ENCODE results near the gene HORMAD2. TPM values are rescaled to one million over a fixed set of nuclear protein-coding genes. Genes with fewer than 3 reads are reported as not detected.

The HORMAD2 gene
- total RNA-seq, 1 experiment from 2014 or later = not detected

DNA sequence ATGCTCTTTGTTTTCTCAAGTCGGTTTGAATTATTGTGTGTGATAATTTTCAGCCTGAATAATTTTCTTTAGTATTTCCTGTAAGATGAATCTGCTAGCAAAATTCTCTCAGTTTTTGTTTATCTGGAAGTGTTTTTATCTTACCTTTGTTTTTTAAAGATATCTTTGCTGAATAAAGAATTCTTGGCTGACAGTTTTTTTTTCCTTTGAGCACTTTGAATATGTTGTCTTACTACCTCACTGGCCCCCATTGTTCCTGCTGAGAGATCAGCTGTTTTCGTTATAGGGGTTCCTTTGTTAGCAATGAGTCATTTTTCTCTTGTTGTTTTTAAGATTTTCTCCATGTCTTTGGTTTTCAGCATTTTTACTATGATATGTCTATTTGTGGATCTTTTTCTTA, 63.0 kb downstream of the HORMAD2 start:
- DNase-seq (ENCODE audit: low spot score) (no peak), ATAC-seq (no peak)
- Mint-ChIP-seq H3K4me1 (no peaks in the 10 kb centered on the region), H3K4me3 (no peak overlapping the region), H3K27me3 (ENCODE audit: low read depth) (no peaks in the 10 kb centered on the region; the same call in none of the 2 replicates), H3K36me3 (peaks cover 7% of the 10 kb centered on the region; the same call in 1 of the 2 replicates), H3K27ac (no peak overlapping the region), H3K9me3 (peaks cover 19% of the 10 kb centered on the region)
- ChIA-PET CTCF (no interaction called here), POLR2A (no interaction called here)
- TF ChIP-seq ATF1 (CRISPR knock-in tag; IDR thresholded peaks at IDR 0.05) = no peak
- TF ChIP-seq SOX15 (CRISPR knock-in tag; IDR thresholded peaks at IDR 0.05) = no peak
- TF ChIP-seq USF2 (CRISPR knock-in tag; IDR thresholded peaks at IDR 0.05) = no peak
- no peak for TF ChIP-seq MLX (CRISPR knock-in tag; IDR thresholded peaks at IDR 0.05)
- TF ChIP-seq E2F1 (CRISPR knock-in tag; IDR thresholded peaks at IDR 0.05) = no peak
- no peak for TF ChIP-seq ZNF425 (CRISPR knock-in tag; conservative IDR thresholded peaks at IDR 0.05)
- no peak for TF ChIP-seq CREM (CRISPR knock-in tag; IDR thresholded peaks at IDR 0.05)
- TF ChIP-seq TCF7 (CRISPR knock-in tag; IDR thresholded peaks at IDR 0.05; ENCODE audit: low read depth) = no peak
- TF ChIP-seq ZSCAN18 (CRISPR knock-in tag; IDR thresholded peaks at IDR 0.05) = no peak

- DNase-seq (ENCODE audit: low spot score) (no peak), ATAC-seq (no peak)
- Mint-ChIP-seq H3K4me3 (no peak overlapping the region), H3K36me3 (peaks cover 7% of the 10 kb centered on the region; the same call in 1 of the 2 replicates), H3K27me3 (ENCODE audit: low read depth) (no peaks in the 10 kb centered on the region; the same call in none of the 2 replicates), H3K9me3 (peaks cover 20% of the 10 kb centered on the region), H3K4me1 (no peaks in the 10 kb centered on the region), H3K27ac (no peak overlapping the region)
- POLR2A ChIA-PET = interaction anchor here (0.6 kb wide), 1 partner anchor 882 kb away, joined by 4 read pairs; no protein-coding TSS in a partner anchor
- TF ChIP-seq NR1H2 (CRISPR knock-in tag; IDR thresholded peaks at IDR 0.05) (no peak), ESRRA (CRISPR knock-in tag; IDR thresholded peaks at IDR 0.05; ENCODE audit: borderline replicate concordance) (no peak)
- CTCF ChIA-PET = interaction anchor here (1.3 kb wide), 1 partner anchor 144 kb away, joined by 3 read pairs; no protein-coding TSS in a partner anchor
Observed at GRCh38 chr22:30144391-30144790, 64.1 kb downstream of the HORMAD2 start.

DNA sequence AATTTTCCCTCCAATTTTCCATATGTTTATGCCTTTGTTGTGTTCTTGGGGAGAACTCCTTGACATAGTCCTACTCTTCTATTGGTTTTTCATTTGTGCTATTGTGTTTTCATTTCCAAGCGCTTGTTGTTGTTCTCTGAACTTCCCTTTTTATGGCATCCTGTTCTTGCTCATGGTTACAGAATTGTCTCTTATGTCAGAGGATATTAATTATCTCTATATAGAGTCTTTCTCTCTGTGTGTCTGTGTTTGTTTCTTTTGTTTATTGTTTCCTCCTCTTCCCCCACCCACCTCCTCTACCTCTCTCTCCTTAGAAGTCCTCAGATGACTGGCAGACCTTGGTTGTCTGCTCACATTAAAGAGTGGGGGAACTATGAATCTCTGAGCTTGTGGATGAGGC, 69.9 kb downstream of the HORMAD2 start:
- Mint-ChIP-seq H3K9me3 (peaks cover 7% of the 10 kb centered on the region), H3K27me3 (ENCODE audit: low read depth) (peaks cover 7% of the 10 kb centered on the region), H3K36me3 (no peaks in the 10 kb centered on the region), H3K4me1 (no peaks in the 10 kb centered on the region), H3K27ac (no peak overlapping the region), H3K4me3 (no peak overlapping the region)
- CTCF ChIA-PET = no interaction called here
- ATAC-seq (no peak), DNase-seq (ENCODE audit: low spot score) (no peak)
- POLR2A ChIA-PET = no interaction called here
- TF ChIP-seq ARID4B (CRISPR knock-in tag; IDR thresholded peaks at IDR 0.05; ENCODE audit: borderline replicate concordance) (no peak), E2F4 (CRISPR knock-in tag; IDR thresholded peaks at IDR 0.05; ENCODE audit: borderline replicate concordance, low read depth) (no peak), ATF1 (CRISPR knock-in tag; IDR thresholded peaks at IDR 0.05) (no peak), HMGXB4 (CRISPR knock-in tag; IDR thresholded peaks at IDR 0.05) (no peak), TEAD4 (CRISPR knock-in tag; IDR thresholded peaks at IDR 0.05) (no peak)
